HepG2 (cell line): ENCODE measurements around the gene DCDC1. TPM values are rescaled to one million over a fixed set of nuclear protein-coding genes. Genes with fewer than 3 reads are reported as not detected.
A peak's percentile ranks its signal among the peaks of the same experiment; 100 is the strongest.

ENCODE experiments used
- RNF219 ChIP-seq: sonication (generic); formaldehyde crosslinking; IDR thresholded peaks from 2 replicates; pipeline ENCODE4 v1.5.0; 2020; ENCODE audit warnings: mild to moderate bottlenecking, missing genetic modification reagents
- ZBTB21 ChIP-seq: sonication (generic); formaldehyde crosslinking; IDR thresholded peaks from 2 replicates; pipeline ENCODE4 v1.4.0; 2020; ENCODE audit warnings: missing genetic modification reagents
- ZBTB4 ChIP-seq: sonication (generic); formaldehyde crosslinking; IDR thresholded peaks from 2 replicates; pipeline ENCODE4 v1.4.0; 2020; ENCODE audit warnings: missing genetic modification reagents, mild to moderate bottlenecking, borderline replicate concordance
- ZHX2 ChIP-seq, 2 experiments: sonication (generic) in 1 of 2; formaldehyde crosslinking in 1 of 2; IDR thresholded peaks; 2 replicates each; pipeline versions ENCODE4 v1.6.1 to v1.9.0; 2014 to 2022; ENCODE audit warnings: antibody characterized with exemption in 1 of 2, borderline replicate concordance in 1 of 2, inconsistent platforms in 1 of 2, low read depth in 1 of 2, missing genetic modification reagents in 1 of 2
- ZNF564 ChIP-seq: sonication (generic); formaldehyde crosslinking; IDR thresholded peaks from 2 replicates; pipeline ENCODE4 v1.8.1; 2023; ENCODE audit warnings: mild to moderate bottlenecking, missing genetic modification reagents
- polyA plus RNA-seq, 8 experiments: library from polyadenylated mRNA; depleted of rRNA in 3 of 8; stranded (reverse) in 7 of 8; unstranded in 1 of 8; fragments of >200 nt; fragmentation: Illumina TruSeq in 4 of 8; extraction: Trizol in 4 of 8; gene quantifications; 2 replicates each; pipeline versions ENCODE4 v1.2.1 to v1.2.3, GENCODE V29; 2011 to 2016; ENCODE audit warnings: low read depth in 4 of 8, missing spikeins in 1 of 8, mixed read lengths in 1 of 8; ENCODE audit not compliant: insufficient read depth in 1 of 8
- total RNA-seq, 5 experiments: library from RNA; depleted of rRNA; stranded (reverse); fragments of >200 nt; fragmentation: Illumina TruSeq; extraction: Trizol; gene quantifications; 2 replicates each; pipeline ENCODE4 v1.2.3, GENCODE V29; 2016; ENCODE audit warnings: low read depth in 1 of 5
- TF ChIP-seq, protein P1 (sequence below): IDR thresholded peaks from 2 replicates; pipeline ENCODE4 v1.6.1; 2016
- TF ChIP-seq, protein P2 (sequence below): sonication (generic); formaldehyde crosslinking; IDR thresholded peaks from 2 replicates; pipeline ENCODE4 v1.4.0; 2020; ENCODE audit warnings: mild to moderate bottlenecking, missing genetic modification reagents

The DCDC1 gene
- total and polyA plus RNA-seq, 2 of the 13 experiments (the other 11 are each of a cell fraction or from before 2014, with no cell fraction given) = 0.12 to 0.27 TPM

DNA sequence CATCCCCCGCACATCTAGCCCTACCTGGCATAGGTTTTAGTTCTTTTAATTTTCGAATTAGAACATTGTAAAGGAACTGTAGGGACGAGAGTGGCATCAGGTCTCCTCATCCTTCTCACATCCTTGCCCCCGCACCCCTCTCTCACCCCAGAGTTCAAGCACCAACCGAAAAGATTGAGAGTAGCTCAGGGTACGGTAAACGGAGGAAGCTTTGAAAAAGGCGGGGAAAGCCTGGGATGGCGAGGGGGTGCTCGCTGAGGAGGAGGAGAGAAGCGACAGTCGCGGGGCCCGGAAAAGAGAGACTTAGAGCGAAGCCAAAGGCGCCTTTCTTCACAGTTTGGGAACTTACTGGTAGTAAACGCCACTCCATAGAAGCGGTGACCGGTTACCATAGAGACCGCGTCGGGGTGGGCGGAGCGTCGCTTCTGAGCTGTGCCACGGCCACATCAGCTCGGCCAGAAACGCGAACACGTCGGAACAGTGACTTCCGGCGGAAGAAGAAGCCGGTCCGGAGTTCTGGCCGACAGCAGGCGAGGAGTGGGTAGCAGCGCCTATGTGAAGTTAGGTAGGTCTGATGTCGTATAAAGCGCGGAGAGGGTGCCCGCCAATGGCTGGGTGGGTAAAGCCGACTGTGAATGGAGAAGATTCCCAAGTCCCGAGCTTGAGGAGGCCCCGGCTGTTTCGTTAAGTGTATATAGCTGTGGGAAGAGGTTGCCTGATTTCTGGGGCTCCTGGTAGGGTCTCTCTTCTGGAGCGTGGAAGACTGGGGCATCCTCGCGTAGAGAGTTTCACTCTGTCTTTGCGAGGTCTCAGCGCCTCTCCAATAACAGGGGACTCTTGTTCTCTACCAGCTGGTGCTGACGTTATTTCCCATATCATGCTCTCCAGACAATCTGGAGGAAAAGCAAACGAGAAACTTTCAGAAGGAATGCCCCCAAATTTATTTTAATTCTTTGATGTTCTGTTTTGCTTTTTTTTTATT, at the start of gene DCDC1, which contains the start of gene DNAJC24 (continued):
- TF ChIP-seq ZNF564 (CRISPR knock-in tag) = no peak
- TF ChIP-seq RNF219 = no peak
- peak; percentile 80 for TF ChIP-seq ZHX2 (IDR thresholded peaks at IDR 0.05; ENCODE audit: low read depth)
- no peak for TF ChIP-seq ZHX2 (CRISPR knock-in tag; IDR thresholded peaks at IDR 0.05; ENCODE audit: borderline replicate concordance)
- TF ChIP-seq ZBTB21 (CRISPR knock-in tag) = no peak
- no peak; the same call in 1 of the 2 replicates for TF ChIP-seq ZBTB4 (CRISPR knock-in tag)
- TF ChIP-seq, protein P1, sequence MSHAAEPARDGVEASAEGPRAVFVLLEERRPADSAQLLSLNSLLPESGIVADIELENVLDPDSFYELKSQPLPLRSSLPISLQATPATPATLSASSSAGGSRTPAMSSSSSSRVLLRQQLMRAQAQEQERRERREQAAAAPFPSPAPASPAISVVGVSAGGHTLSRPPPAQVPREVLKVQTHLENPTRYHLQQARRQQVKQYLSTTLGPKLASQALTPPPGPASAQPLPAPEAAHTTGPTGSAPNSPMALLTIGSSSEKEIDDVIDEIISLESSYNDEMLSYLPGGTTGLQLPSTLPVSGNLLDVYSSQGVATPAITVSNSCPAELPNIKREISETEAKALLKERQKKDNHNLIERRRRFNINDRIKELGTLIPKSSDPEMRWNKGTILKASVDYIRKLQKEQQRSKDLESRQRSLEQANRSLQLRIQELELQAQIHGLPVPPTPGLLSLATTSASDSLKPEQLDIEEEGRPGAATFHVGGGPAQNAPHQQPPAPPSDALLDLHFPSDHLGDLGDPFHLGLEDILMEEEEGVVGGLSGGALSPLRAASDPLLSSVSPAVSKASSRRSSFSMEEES (CRISPR knock-in tag) = no peak
- TF ChIP-seq, protein P2, sequence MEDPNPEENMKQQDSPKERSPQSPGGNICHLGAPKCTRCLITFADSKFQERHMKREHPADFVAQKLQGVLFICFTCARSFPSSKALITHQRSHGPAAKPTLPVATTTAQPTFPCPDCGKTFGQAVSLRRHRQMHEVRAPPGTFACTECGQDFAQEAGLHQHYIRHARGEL (CRISPR knock-in tag) = no peak
